Measurements from ENCODE around the gene TMEM43. TPM values are rescaled to one million over a fixed set of nuclear protein-coding genes. Genes with fewer than 3 reads are reported as not detected.

Gene TMEM43
- polyA plus RNA-seq, 1 experiment: 246 TPM

DNA sequence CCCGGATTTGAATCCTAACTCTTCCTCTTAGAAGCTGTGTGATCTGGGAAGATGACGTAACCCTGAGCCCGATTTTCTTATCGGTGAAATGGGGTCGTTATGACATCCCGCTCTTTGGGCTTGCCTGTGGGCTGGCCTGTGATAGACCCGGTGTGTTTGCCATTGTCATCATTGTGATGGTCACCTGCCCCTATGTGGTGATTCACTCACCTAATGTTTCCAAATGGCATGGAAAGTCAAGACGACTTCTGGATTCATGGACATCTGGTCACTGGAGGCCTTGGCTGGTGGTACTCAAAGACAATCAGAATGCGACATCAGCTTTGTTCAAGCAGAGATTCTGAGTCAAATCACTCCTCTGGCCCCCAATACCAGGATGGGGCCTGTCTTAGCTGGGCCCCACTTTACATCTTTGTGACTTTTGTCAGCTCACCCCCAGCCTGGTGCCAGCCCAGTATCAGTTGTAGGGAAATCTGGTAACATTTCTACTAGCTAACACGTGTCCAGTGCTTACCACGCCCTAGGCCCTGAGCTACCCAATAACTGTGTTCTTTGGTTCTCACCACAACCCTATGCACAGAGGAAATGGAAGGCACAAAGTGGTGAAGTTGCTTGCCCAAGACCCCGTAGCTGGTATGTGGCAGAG is 2.8 kb downstream of the TMEM43 start:
- Histone ChIP-seq H3K27me3 (ENCODE audit: control insufficient read depth, insufficient read depth, low read length) (no peaks in the 10 kb centered on the region), H3K36me3 (ENCODE audit: control insufficient read depth, insufficient read depth, low read length) (peaks cover 35% of the 10 kb centered on the region), H3K4me3 (ENCODE audit: low read depth, low read length) (no peak overlapping the region)
- ChIA-PET CTCF (interaction anchor here (1.3 to 1.5 kb wide), 2 partner anchors 9 to 19 kb away, joined by 3 read pairs; no protein-coding TSS in a partner anchor), POLR2A (no interaction called here)
- TF ChIP-seq, protein P1, sequence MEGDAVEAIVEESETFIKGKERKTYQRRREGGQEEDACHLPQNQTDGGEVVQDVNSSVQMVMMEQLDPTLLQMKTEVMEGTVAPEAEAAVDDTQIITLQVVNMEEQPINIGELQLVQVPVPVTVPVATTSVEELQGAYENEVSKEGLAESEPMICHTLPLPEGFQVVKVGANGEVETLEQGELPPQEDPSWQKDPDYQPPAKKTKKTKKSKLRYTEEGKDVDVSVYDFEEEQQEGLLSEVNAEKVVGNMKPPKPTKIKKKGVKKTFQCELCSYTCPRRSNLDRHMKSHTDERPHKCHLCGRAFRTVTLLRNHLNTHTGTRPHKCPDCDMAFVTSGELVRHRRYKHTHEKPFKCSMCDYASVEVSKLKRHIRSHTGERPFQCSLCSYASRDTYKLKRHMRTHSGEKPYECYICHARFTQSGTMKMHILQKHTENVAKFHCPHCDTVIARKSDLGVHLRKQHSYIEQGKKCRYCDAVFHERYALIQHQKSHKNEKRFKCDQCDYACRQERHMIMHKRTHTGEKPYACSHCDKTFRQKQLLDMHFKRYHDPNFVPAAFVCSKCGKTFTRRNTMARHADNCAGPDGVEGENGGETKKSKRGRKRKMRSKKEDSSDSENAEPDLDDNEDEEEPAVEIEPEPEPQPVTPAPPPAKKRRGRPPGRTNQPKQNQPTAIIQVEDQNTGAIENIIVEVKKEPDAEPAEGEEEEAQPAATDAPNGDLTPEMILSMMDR (IDR thresholded peaks at IDR 0.05; ENCODE audit: insufficient read depth, low read depth, low read length): no peak
- DNase-seq (ENCODE audit: low read depth): no peak

DNA sequence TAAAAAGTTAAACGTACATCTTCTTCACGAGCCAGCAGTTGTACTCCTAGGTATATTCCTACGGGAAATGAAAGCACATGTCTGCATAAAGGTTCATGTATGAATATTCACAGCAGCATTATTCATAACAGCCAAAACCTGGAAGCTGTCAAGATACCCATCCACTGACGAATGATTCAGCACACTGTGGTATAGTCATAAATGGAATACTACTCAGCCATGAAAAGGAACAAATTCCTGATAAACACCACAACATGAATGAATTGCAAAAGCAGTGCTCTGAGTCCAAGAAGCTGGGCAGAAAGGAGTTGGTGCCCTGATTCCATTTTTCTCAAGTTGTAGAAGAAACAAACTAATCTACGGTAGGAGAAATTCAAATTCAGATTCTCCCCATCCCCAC is 3.9 kb downstream of the TMEM43 start:
- Histone ChIP-seq H3K4me3 (ENCODE audit: low read depth, low read length) (no peak overlapping the region), H3K27me3 (ENCODE audit: control insufficient read depth, insufficient read depth, low read length) (no peaks in the 10 kb centered on the region), H3K36me3 (ENCODE audit: control insufficient read depth, insufficient read depth, low read length) (peaks cover 43% of the 10 kb centered on the region)
- TF ChIP-seq, protein P1 (IDR thresholded peaks at IDR 0.05; ENCODE audit: insufficient read depth, low read depth, low read length): no peak
- CTCF ChIA-PET: interaction anchor here (1.3 to 1.5 kb wide), 2 partner anchors 10 to 18 kb away, joined by 3 read pairs; no protein-coding TSS in a partner anchor
- no peak for DNase-seq (ENCODE audit: low read depth)
- POLR2A ChIA-PET: no interaction called here

DNA sequence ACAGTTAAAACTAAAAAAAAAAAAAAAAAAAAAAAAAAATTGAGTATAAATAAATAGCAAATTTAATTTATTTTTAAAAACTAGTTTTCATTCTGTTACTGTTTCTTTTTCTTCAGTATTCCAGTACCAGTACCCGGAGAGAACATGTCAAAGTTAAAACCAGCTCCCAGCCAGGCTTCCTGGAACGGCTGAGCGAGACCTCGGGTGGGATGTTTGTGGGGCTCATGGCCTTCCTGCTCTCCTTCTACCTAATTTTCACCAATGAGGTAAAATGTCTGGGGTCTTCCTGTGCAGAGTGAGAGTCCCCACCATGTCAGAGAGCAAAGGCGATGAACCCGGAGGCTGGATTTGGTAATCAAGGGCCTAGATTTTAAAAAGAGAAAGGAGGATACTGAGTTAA is 4.4 kb downstream of the TMEM43 start:
- ChIA-PET CTCF (no interaction called here), POLR2A (no interaction called here)
- DNase-seq (ENCODE audit: low read depth): no peak
- Histone ChIP-seq H3K36me3 (ENCODE audit: control insufficient read depth, insufficient read depth, low read length) (peaks cover 48% of the 10 kb centered on the region), H3K4me3 (ENCODE audit: low read depth, low read length) (no peak overlapping the region), H3K27me3 (ENCODE audit: control insufficient read depth, insufficient read depth, low read length) (no peaks in the 10 kb centered on the region)
- TF ChIP-seq, protein P1 (IDR thresholded peaks at IDR 0.05; ENCODE audit: insufficient read depth, low read depth, low read length): no peak

DNA sequence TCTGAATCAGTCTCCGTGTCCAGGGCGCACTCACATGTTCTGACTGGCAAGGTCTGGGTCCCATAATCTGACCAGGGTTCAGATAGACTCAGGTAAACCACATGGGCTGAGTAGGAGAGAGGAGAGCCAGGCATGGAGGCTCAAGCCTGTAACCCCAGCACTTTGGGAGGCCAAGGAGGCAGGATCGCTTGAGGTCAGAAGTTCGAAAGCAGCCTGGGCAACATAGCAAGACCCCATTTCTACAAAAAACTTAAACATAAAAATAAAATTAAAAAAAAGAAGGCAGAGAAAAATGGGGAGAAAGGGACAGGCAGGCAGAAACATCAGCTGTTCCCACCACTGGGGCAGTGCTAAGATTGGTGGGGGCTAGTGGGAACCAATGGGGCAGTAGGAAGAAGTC is 5.4 kb downstream of the TMEM43 start:
- H3K4me3 ChIP-seq (ENCODE audit: low read depth, low read length): no peak overlapping the region
- CTCF ChIA-PET: interaction anchor here (1.4 kb wide), 1 partner anchor 15 kb away, joined by 7 read pairs; no protein-coding TSS in a partner anchor
- H3K36me3 ChIP-seq (ENCODE audit: control insufficient read depth, insufficient read depth, low read length): peaks cover 56% of the 10 kb centered on the region
- no peaks in the 10 kb centered on the region for H3K27me3 ChIP-seq (ENCODE audit: control insufficient read depth, insufficient read depth, low read length)
- POLR2A ChIA-PET: no interaction called here
- TF ChIP-seq, protein P1 (IDR thresholded peaks at IDR 0.05; ENCODE audit: insufficient read depth, low read depth, low read length): no peak
- no peak for DNase-seq (ENCODE audit: low read depth)

DNA sequence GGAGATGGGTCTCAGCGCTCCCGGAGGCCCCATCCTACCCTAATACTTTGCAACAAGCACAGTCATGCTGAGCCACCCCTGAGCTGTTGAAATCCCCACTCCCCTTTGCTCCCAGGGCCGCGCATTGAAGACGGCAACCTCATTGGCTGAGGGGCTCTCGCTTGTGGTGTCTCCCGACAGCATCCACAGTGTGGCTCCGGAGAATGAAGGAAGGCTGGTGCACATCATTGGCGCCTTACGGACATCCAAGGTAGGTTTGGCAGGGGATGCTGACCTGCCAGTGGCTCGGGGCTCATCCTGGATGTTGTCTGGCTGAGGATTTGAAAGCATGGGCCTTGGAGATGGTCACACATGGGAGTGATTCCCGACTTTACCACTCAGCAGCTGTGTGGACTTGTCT is 5.9 kb downstream of the TMEM43 start:
- DNase-seq (ENCODE audit: low read depth): no peak
- peaks cover 61% of the 10 kb centered on the region for H3K36me3 ChIP-seq (ENCODE audit: control insufficient read depth, insufficient read depth, low read length)
- TF ChIP-seq, protein P1 (IDR thresholded peaks at IDR 0.05; ENCODE audit: insufficient read depth, low read depth, low read length): no peak
- H3K4me3 ChIP-seq (ENCODE audit: low read depth, low read length): no peak overlapping the region
- POLR2A ChIA-PET: no interaction called here
- H3K27me3 ChIP-seq (ENCODE audit: control insufficient read depth, insufficient read depth, low read length): no peaks in the 10 kb centered on the region
- CTCF ChIA-PET: interaction anchor here (1.4 kb wide), 1 partner anchor 14 kb away, joined by 7 read pairs; no protein-coding TSS in a partner anchor
